IPS-18c (cell line): ENCODE results near the gene OR6B3.
"Not testable (repeated sequence)": the region's sequence is repeated elsewhere in the genome, so short reads cannot be mapped to it uniquely, and the experiment has no call there.

ENCODE experiments used
- H3K4me3 ChIP-seq: 2 replicates; pipeline ENCODE4 v1.7.0; 2013; ENCODE audit warnings: low read depth, mild to moderate bottlenecking, low read length, moderate library complexity; ENCODE audit not compliant: insufficient read depth
- H3K9me3 ChIP-seq: one replicate; pipeline ENCODE4 v1.6.1; 2013; ENCODE audit warnings: mild to moderate bottlenecking, low read length, moderate library complexity; ENCODE audit not compliant: control insufficient read depth, insufficient read depth

OR6B3 gene

DNA sequence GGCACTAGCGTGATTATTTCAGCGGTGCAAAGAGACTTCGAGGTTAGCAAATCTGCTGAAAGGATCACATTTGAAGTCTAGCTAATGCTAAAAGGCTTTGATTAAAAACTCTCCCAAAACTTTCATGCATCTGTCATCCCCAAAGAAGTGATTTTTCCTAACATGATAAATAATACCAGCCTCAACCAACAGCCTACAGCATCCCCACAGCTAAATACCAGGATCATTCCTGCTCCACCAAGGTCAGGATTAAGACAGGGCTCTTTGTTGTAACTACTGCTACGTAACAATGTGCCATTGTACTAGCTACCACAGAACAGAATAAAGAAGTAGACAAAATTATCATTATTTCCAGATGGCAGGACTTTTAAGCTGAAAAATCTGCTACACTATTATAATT lies 1.6 kb downstream of the OR6B3 start:
- H3K9me3 ChIP-seq, result no peaks in the 10 kb centered on the region
- H3K4me3 ChIP-seq, result no peak overlapping the region

DNA sequence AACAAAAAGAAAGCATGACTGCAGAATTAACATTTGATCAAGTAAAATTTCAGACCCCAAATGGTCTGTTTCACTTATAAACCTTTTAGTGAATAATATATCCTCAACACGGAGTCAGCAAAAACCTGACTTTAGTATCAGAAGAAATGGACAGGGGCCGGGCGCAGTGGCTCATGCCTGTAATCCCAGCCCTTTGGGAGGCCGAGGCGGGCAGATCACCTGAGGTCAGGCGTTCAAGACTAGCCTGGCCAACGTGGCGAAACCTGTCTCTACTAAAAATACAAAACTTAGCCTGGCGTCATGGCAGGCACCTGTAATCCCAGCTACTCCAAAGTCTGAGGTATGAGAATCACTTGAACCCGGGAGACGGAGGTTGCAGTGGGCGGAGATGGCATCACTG lies 3.0 kb downstream of the OR6B3 start:
- H3K4me3 ChIP-seq, result no peak overlapping the region
- H3K9me3 ChIP-seq, result no peaks in the 10 kb centered on the region

DNA sequence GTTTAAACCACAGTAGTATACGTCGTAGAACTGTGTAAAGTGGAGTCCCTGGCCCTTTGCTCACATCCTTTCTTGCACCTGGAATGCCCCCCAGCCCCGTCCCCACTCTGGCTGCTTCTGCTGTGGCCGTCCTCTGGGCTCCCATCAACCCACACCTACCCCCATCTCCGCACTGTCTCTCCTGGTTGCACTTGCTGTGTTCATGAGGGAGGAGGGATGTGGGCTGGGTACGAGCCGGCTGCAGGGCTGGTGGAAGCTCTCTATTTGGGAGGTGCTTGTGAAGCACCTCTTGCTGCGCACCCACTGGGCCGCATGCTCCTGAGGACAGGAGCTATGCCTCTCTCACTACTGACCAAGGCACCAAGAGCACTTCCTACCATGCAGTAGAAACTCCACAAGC lies 5.1 kb downstream of the OR6B3 start:
- Histone ChIP-seq H3K9me3 (peaks cover under 1% of the 10 kb centered on the region), H3K4me3 (no peak overlapping the region)

DNA sequence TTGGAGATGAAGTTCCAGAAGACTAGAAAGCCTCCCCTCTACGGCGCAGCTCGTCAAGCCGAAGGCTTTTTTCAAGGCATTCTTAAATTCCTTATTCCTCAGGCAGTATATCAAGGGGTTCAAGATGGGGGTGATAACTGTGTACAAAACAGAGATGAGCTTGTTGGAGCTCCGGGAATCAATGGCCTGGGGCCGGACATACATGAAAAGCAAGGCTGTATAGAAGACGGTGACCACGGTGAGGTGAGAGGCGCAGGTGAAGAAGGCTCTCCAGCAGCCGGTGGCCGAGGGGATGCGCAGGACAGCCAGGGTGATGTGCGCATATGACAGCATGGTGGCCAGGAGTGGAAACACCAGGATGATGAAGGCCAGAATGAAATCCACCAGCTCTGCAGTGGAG lies 8.2 kb downstream of the OR6B3 start:
- Histone ChIP-seq H3K9me3 (peaks cover 2% of the 10 kb centered on the region), H3K4me3 (no peak overlapping the region)

DNA sequence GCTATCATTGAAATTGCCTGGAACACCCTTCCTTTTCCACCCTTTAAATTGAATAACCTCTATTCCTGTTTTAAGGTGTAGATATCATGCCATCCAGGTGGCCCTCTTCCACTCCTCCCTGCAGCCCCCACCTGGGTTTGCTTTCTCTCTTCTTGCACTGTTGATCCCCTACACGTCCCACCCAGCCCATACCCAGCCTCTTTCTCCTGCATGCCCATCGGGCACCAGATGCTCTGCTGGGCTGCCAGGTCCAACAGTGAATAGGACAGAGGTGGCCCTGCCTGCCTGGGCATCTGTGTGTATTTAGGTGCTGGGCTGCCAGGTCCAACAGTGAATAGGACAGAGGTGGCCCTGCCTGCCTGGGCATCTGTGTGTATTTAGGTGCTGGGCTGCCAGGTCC lies 9.2 kb downstream of the OR6B3 start:
- H3K9me3 ChIP-seq, result not testable (repeated sequence)

GRCh38 chr2:240043279-240043989 lies 9.9 kb downstream of the OR6B3 start:
- H3K4me3 ChIP-seq, result no peak overlapping the region
- peaks cover 2% of the 10 kb centered on the region for H3K9me3 ChIP-seq

More for the DNA sequence above, 9.2 kb downstream of the OR6B3 start:
- not testable (repeated sequence) for H3K4me3 ChIP-seq

DNA sequence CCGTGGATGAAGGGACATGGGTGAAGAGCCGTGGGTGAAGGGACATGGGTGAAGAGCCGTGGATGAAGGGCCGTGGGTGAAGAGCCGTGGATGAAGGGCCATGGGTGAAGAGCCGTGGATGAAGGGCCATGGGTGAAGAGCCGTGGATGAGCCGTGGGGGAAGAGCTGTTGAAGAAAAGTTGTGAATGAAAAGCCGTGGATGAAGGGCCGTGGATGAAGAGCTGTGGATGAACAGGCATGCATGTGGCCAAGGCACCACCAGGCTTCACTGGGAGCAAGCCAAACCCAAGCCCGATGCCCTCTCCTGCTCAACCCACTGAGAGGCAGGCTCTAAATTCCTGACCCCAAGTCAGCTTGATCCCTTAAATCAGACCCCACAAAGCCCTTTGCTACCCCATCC lies 10.6 kb downstream of the OR6B3 start:
- Histone ChIP-seq H3K4me3 (no peak overlapping the region), H3K9me3 (peaks cover 2% of the 10 kb centered on the region)

DNA sequence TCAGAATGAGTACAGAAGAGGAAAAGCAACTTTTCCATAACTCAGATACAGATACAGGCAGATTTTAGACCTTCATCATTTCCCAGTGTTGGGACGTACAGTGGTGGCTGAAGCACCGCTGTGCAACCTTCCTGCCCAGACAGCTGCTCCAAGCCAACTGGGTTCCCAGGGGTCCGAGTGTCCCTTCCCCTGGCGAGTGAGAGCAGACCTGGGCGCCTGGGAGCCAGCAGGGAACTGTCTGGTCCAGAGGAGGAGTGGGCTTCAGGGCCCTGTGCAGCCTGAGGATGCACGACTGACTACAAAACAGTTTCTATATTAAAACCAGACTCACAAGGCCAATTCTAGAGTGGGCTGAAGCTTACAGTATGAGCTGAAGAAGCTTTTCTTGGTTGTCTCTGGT lies 12.0 kb downstream of the OR6B3 start:
- Histone ChIP-seq H3K9me3 (peaks cover 2% of the 10 kb centered on the region), H3K4me3 (no peak overlapping the region)

- no peaks in the 10 kb centered on the region for H3K9me3 ChIP-seq
- H3K4me3 ChIP-seq, result no peak overlapping the region
These were observed 16.0 kb downstream of the OR6B3 start for GRCh38 chr2:240037358-240037757.

- Histone ChIP-seq H3K4me3 (no peak overlapping the region), H3K9me3 (no peaks in the 10 kb centered on the region)
These were observed 20.0 kb downstream of the OR6B3 start for GRCh38 chr2:240033330-240033678.

DNA sequence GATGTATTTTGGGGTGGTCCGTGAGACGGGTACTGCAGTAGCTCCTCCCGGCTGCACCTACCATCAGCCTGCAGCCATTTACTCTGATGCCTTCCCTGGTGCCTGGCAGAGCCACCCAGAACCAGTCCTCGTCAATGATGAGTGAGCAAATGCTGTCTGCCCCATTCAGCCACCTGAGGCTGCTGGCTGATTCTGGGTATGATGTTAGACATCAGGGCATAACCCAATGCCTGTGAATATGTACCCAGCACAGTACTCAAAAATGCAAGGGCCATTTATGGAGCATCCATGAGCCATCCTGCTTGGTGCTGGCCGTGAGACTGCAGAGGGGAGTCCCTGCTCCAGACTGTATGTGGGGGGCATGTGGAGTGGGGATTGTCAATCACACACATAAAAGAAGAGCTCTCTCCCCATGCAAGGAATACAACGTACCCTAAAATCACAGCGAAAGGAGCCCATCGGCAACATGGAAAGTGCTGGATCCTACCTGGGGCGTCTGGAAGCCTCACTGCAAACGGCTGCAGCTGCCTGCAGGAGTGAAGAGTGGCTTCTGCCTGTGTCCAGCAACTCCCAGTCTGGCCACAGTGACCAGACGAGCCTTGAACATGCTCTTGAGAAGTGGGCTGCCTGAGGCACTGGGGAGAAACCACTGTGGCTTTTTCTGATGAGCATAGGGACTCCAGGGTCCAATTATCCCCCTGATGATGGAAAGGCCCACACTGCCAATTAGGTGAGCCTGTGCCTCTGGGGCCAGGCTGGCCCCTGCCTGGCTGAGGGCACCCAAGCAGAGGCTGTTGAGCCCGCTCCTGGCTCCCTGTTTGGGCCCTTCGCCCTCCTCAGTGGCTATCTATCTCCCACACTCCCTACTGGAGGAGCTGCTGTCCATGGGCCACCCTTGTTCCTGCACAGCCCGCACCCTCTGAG lies 20.7 kb downstream of the OR6B3 start:
- Histone ChIP-seq H3K9me3 (no peaks in the 10 kb centered on the region), H3K4me3 (no peak overlapping the region)

DNA sequence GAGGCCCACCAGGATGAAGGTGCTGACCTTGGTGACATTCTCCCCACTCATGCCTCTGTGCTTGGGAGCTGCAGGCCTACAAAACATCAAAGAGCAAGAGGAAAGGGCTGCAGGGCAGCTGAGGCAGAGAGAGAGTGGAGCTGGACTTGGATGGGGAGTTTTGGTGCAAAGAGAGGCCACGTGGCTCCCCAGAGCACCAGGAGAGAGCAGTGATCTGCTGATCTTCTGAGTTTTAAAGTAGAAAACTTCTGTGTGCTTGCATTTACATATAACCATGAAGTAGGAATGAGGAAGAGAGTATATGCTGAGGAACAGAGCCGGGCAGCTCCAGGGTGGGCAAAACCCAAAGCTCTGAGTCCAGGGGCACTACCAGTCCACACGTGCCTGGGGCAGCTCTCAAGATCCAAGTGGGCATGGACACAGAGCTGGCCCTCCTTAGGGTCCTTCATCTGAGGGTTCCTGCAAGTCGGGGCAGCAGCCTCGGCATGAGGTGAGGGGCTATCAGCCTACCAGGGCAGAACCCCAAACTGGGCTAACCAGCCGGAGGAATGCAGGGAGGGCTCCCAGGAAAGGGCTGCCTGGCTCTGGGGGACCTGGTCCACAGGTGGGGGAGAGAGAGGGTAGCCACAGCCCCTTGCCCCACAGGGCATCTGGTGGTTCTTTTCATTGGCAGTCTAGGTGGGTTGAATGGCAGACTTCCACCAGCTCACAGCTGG lies 22.8 kb downstream of the OR6B3 start, which contains the start of gene OR6B2:
Gene OR6B2, minus strand, starts transcription at position 51 of the 716 bp plus-strand sequence. Its CDS starts 0 bp downstream, at position 51.
- peaks cover 2% of the 10 kb centered on the region for H3K9me3 ChIP-seq
- no peak within 1 kb of the TSS for H3K4me3 ChIP-seq

- H3K9me3 ChIP-seq, result peaks cover 2% of the 10 kb centered on the region
- H3K4me3 ChIP-seq, result peak overlapping the region; percentile 67
These were observed 28.6 kb downstream of the OR6B3 start for GRCh38 chr2:240024766-240025165.

DNA sequence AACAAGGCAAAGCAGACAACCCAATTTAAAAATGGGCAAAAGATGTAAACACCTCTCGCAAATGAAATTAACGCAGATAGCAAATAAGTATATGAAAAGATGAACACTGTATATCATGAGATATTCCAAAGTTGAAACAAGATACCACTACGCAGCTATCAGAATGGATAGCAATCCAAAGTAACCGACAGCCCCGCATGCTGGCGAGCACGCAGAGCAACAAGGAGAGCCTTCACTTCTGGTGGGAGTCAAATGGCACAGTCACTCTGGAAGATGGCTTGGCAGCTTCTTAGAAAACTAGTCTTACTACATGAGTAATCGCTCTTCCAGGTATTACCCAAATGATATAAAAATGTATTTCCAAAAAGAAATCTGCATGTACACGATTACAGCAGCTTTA lies 29.5 kb downstream of the OR6B3 start:
- H3K4me3 ChIP-seq, result no peak overlapping the region
- peaks cover 2% of the 10 kb centered on the region for H3K9me3 ChIP-seq

- no peak overlapping the region for H3K4me3 ChIP-seq
- H3K9me3 ChIP-seq, result peaks cover 2% of the 10 kb centered on the region
These were observed 31.7 kb downstream of the OR6B3 start for GRCh38 chr2:240021488-240022104.

DNA sequence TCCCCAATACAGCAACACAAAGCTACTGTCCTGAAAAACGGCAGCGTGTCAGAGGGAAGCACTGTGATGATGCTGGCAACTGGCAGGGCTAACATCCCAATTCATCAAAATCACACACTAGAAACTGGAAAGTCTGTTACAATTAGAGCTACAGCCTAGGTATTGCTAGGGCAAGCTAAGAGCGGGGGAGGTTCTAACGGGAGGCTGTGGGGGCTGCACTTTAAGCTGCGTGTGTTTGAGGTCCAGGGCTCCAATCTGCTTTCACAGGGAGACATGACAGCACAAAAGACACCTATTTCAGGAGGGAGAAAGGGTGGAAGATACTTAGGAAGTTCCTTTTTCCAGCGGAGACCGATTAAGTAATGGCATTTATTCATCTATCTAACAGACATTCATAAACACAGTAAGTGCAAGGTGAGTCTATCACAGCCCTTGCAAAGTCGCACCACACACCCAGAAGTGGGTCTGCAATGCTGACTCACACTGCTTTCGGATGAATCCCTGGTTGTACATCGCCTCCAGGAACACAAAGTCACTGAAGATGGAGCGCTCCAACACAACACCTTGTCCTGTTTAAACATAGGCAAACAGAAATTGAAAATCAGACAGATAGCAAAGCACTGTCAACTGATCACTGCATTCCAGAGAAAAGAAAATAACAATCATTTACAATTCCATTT lies 35.1 kb downstream of the OR6B3 start:
- Histone ChIP-seq H3K4me3 (no peak overlapping the region), H3K9me3 (no peaks in the 10 kb centered on the region)

GRCh38 chr2:240014327-240014726 lies 39.0 kb downstream of the OR6B3 start:
- Histone ChIP-seq H3K4me3 (no peak overlapping the region), H3K9me3 (no peaks in the 10 kb centered on the region)
